Transverse colon (tissue), 4 donors: ENCODE measurements around the gene CBY2.

Source experiments
- CTCF ChIP-seq, 5 experiments: fragments of 200-600 bp in 3 of 5; fragments of 450-650 bp in 2 of 5; sonication (generic) in 3 of 5; IDR thresholded peaks; 1 replicate in 2 of 5; 2 replicates in 3 of 5; pipeline ENCODE4 v1.5.1; 2016 to 2017; ENCODE audit warnings: antibody characterized with exemption in 5 of 5, inconsistent platforms in 3 of 5, mild to moderate bottlenecking in 2 of 5, moderate library complexity in 1 of 5
- EP300 ChIP-seq: sonication (generic); formaldehyde crosslinking; IDR thresholded peaks from one replicate; pipeline ENCODE4 v1.6.1; 2017; ENCODE audit warnings: antibody characterized with exemption, low read depth
- POLR2A ChIP-seq: fragments of 450-650 bp; IDR thresholded peaks from one replicate; pipeline ENCODE4 v1.6.1; 2016; ENCODE audit warnings: antibody characterized with exemption, mild to moderate bottlenecking, moderate library complexity
- POLR2AphosphoS5 ChIP-seq, 3 donors: sonication (generic); formaldehyde crosslinking; IDR thresholded peaks; one replicate each; pipeline ENCODE4 v1.6.1; 2016; ENCODE audit warnings: antibody characterized with exemption in 3 of 3

GRCh38 chr13:45681113-45681512 is 21.0 kb upstream of the CBY2 start:
- TF ChIP-seq CTCF (IDR thresholded peaks at IDR 0.05) (no peak), EP300 (no peak), POLR2A (no peak), POLR2AphosphoS5 (IDR thresholded peaks at IDR 0.05) (no peak)
